Transverse colon (tissue), 3 donors: ENCODE measurements around the gene PCDHB8.
"Not testable (repeated sequence)": the region's sequence is repeated elsewhere in the genome, so short reads cannot be mapped to it uniquely, and the experiment has no call there.

Source experiments
- EP300 ChIP-seq: sonication (generic); formaldehyde crosslinking; IDR thresholded peaks from one replicate; pipeline ENCODE4 v1.6.1; 2017; ENCODE audit warnings: antibody characterized with exemption, low read depth
- POLR2A ChIP-seq: fragments of 450-650 bp; IDR thresholded peaks from one replicate; pipeline ENCODE4 v1.6.1; 2016; ENCODE audit warnings: antibody characterized with exemption, mild to moderate bottlenecking, moderate library complexity
- TF ChIP-seq, protein P1 (sequence below), 5 experiments: fragments of 200-600 bp in 3 of 5; fragments of 450-650 bp in 2 of 5; sonication (generic) in 3 of 5; IDR thresholded peaks; 1 replicate in 2 of 5; 2 replicates in 3 of 5; pipeline ENCODE4 v1.5.1; 2016 to 2017; ENCODE audit warnings: antibody characterized with exemption in 5 of 5, inconsistent platforms in 3 of 5, mild to moderate bottlenecking in 2 of 5, moderate library complexity in 1 of 5

DNA sequence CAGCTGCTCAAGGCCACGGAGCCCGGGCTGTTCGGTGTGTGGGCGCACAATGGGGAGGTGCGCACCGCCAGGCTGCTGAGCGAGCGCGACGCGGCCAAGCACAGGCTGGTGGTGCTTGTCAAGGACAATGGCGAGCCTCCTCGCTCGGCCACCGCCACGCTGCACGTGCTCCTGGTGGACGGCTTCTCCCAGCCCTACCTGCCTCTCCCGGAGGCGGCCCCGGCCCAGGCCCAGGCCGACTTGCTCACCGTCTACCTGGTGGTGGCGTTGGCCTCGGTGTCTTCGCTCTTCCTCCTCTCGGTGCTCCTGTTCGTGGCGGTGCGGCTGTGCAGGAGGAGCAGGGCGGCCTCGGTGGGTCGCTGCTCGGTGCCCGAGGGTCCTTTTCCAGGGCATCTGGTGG, 11.5 kb downstream of the PCDHB8 start:
- TF ChIP-seq POLR2A, EP300: not testable (repeated sequence)
- TF ChIP-seq, protein P1, sequence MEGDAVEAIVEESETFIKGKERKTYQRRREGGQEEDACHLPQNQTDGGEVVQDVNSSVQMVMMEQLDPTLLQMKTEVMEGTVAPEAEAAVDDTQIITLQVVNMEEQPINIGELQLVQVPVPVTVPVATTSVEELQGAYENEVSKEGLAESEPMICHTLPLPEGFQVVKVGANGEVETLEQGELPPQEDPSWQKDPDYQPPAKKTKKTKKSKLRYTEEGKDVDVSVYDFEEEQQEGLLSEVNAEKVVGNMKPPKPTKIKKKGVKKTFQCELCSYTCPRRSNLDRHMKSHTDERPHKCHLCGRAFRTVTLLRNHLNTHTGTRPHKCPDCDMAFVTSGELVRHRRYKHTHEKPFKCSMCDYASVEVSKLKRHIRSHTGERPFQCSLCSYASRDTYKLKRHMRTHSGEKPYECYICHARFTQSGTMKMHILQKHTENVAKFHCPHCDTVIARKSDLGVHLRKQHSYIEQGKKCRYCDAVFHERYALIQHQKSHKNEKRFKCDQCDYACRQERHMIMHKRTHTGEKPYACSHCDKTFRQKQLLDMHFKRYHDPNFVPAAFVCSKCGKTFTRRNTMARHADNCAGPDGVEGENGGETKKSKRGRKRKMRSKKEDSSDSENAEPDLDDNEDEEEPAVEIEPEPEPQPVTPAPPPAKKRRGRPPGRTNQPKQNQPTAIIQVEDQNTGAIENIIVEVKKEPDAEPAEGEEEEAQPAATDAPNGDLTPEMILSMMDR (IDR thresholded peaks at IDR 0.05) = not testable (repeated sequence)
